Keratinocyte (primary cell): Measurements from ENCODE around the gene DPPA4. TPM values are rescaled to one million over a fixed set of nuclear protein-coding genes. Genes with fewer than 3 reads are reported as not detected.

ENCODE experiments used
- DNase-seq: peaks from one replicate; pipeline ENCODE4 v3.0.0-alpha.2; 2011; ENCODE audit warnings: low read depth, missing footprints, low spot score
- FAIRE-seq: peaks from 2 replicates; lab custom pipeline; 2011; peaks lifted over from hg19 to GRCh38; lab: Jason Lieb, UNC
- H2AFZ ChIP-seq: 2 replicates; pipeline ENCODE4 v1.6.0; 2012; ENCODE audit warnings: low read length, control low read depth, inconsistent platforms; ENCODE audit not compliant: control insufficient read depth
- H3K27ac ChIP-seq: 2 replicates; pipeline ENCODE4 v1.5.1; 2011; ENCODE audit warnings: low read length; ENCODE audit not compliant: control insufficient read depth, insufficient read depth
- H3K27me3 ChIP-seq: 3 replicates; pipeline ENCODE4 v1.6.0; 2011; ENCODE audit warnings: low read length; ENCODE audit not compliant: control insufficient read depth, insufficient read depth; ENCODE audit errors: extremely low read depth
- H3K36me3 ChIP-seq, 2 experiments: 2 replicates in 1 of 2; 3 replicates in 1 of 2; pipeline ENCODE4 v1.5.1; 2011; ENCODE audit warnings: low read length in 2 of 2, mild to moderate bottlenecking in 1 of 2; ENCODE audit not compliant: control insufficient read depth in 2 of 2, insufficient read depth in 2 of 2; ENCODE audit errors: extremely low read depth in 1 of 2
- H3K4me1 ChIP-seq: 3 replicates; pipeline ENCODE4 v1.5.1; 2011; ENCODE audit warnings: low read length; ENCODE audit not compliant: control insufficient read depth, insufficient read depth; ENCODE audit errors: extremely low read depth
- H3K4me2 ChIP-seq: 3 replicates; pipeline ENCODE4 v1.6.0; 2011; ENCODE audit warnings: low read depth, low read length; ENCODE audit not compliant: control insufficient read depth, insufficient read depth; ENCODE audit errors: extremely low read depth
- H3K4me3 ChIP-seq, 3 experiments: fragments of 200-600 bp in 1 of 3; sonication (generic) in 1 of 3; 2 replicates in 2 of 3; 3 replicates in 1 of 3; pipeline ENCODE4 v1.5.1; 2011 to 2016; ENCODE audit warnings: low read length in 3 of 3, mild to moderate bottlenecking in 3 of 3, control low read depth in 2 of 3, inconsistent platforms in 1 of 3, low read depth in 1 of 3, mixed read lengths in 1 of 3, mixed run types in 1 of 3, moderate library complexity in 1 of 3; ENCODE audit not compliant: control insufficient read depth in 2 of 3, insufficient read depth in 2 of 3; ENCODE audit errors: extremely low read depth in 1 of 3
- H3K79me2 ChIP-seq: 2 replicates; pipeline ENCODE4 v1.6.0; 2012; ENCODE audit warnings: low read length; ENCODE audit not compliant: control insufficient read depth, insufficient read depth
- H3K9ac ChIP-seq: 3 replicates; pipeline ENCODE4 v1.6.0; 2011; ENCODE audit warnings: low read length; ENCODE audit not compliant: control insufficient read depth, insufficient read depth; ENCODE audit errors: extremely low read depth
- H3K9me1 ChIP-seq: 3 replicates; pipeline ENCODE4 v1.6.0; 2011; ENCODE audit warnings: low read length; ENCODE audit not compliant: control insufficient read depth, insufficient read depth; ENCODE audit errors: extremely low read depth
- H3K9me3 ChIP-seq: 2 replicates; pipeline ENCODE4 v1.5.1; 2012; ENCODE audit warnings: low read depth, low read length; ENCODE audit not compliant: control insufficient read depth
- H4K20me1 ChIP-seq: 3 replicates; pipeline ENCODE4 v1.6.0; 2011; ENCODE audit warnings: low read length; ENCODE audit not compliant: control insufficient read depth, insufficient read depth; ENCODE audit errors: extremely low read depth
- EZH2 ChIP-seq: IDR thresholded peaks from one replicate; pipeline ENCODE4 v1.6.1; 2012; ENCODE audit warnings: inconsistent platforms, mild to moderate bottlenecking, low read length, moderate library complexity
- dilution Hi-C: fragments of 300-500 bp; cut with MboI; formaldehyde crosslinking; loops from one replicate; pipeline ENCODE4 v1.7.0; 2020; ENCODE audit warnings: low sequenced_read_pairs; ENCODE audit not compliant: extremely low pct_ligation_motif_present
- polyA plus RNA-seq, 5 experiments: library from polyadenylated mRNA; depleted of rRNA in 3 of 5; stranded (reverse) in 3 of 5; stranded (forward) in 1 of 5; unstranded in 1 of 5; fragments of >200 nt; gene quantifications; 1 replicate in 1 of 5; 2 replicates in 3 of 5; 3 replicates in 1 of 5; pipeline versions ENCODE4 v1.2.1 to v1.2.3, GENCODE V29; 2011 to 2012; ENCODE audit warnings: missing spikeins in 2 of 5, low read depth in 1 of 5, low replicate concordance in 1 of 5
- TF ChIP-seq, protein P1 (sequence below), 3 experiments: IDR thresholded peaks in 1 of 3; conservative IDR thresholded peaks in 1 of 3; optimal IDR thresholded peaks in 1 of 3; 2 replicates in 2 of 3; 3 replicates in 1 of 3; pipeline versions ENCODE3 to v1.5.1; 2011; ENCODE audit warnings: low read length in 3 of 3, mild to moderate bottlenecking in 3 of 3, moderate library complexity in 2 of 3, control low read depth in 1 of 3, inconsistent platforms in 1 of 3; ENCODE audit not compliant: insufficient read depth in 2 of 3; ENCODE audit errors: extremely low read depth in 1 of 3

The DPPA4 gene
- polyA plus RNA-seq, 1 donor (not counting 4 experiments of a cell fraction or from before 2014, with no cell fraction given) = not detected

DNA sequence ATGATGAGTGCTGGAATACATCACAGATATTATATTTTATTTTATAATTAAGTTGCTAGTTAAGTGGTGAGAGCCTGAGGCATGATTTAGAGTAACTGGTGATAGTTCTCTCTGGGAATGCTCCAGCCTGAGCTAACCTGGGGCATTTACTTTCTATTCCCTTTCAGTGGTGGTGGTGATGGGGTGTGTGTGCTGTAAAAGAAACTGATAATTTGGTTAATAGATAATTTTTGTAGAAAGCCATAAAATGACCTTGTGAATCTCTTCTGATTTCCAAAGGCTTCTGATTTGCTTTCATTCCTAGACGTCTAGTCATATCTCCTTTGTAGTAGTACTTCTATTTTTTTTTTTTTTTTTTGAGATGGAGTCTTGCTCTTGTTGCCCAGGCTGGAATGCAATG lies 46.8 kb upstream of the DPPA4 start:
- H3K9ac ChIP-seq = no peak overlapping the region
- TF ChIP-seq, protein P1, sequence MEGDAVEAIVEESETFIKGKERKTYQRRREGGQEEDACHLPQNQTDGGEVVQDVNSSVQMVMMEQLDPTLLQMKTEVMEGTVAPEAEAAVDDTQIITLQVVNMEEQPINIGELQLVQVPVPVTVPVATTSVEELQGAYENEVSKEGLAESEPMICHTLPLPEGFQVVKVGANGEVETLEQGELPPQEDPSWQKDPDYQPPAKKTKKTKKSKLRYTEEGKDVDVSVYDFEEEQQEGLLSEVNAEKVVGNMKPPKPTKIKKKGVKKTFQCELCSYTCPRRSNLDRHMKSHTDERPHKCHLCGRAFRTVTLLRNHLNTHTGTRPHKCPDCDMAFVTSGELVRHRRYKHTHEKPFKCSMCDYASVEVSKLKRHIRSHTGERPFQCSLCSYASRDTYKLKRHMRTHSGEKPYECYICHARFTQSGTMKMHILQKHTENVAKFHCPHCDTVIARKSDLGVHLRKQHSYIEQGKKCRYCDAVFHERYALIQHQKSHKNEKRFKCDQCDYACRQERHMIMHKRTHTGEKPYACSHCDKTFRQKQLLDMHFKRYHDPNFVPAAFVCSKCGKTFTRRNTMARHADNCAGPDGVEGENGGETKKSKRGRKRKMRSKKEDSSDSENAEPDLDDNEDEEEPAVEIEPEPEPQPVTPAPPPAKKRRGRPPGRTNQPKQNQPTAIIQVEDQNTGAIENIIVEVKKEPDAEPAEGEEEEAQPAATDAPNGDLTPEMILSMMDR (optimal IDR thresholded peaks at IDR 0.05 in 1 of 3, IDR thresholded peaks at IDR 0.05 in 1 of 3, conservative IDR thresholded peaks at IDR 0.05 in 1 of 3; ENCODE audit: extremely low read depth in 1 of 3, insufficient read depth in 2 of 3, low read length in 3 of 3) = no peak
- no peak for TF ChIP-seq EZH2
- H3K79me2 ChIP-seq = no peaks in the 10 kb centered on the region
- no peak overlapping the region for H3K27ac ChIP-seq
- no peaks in the 10 kb centered on the region for H3K9me1 ChIP-seq
- H4K20me1 ChIP-seq = no peaks in the 10 kb centered on the region
- no peak overlapping the region for H3K4me3 ChIP-seq
- DNase-seq (no peak), FAIRE-seq (no peak)
- no peak overlapping the region for H2AFZ ChIP-seq
- H3K27me3 ChIP-seq = no peaks in the 10 kb centered on the region
- H3K9me3 ChIP-seq = no peaks in the 10 kb centered on the region
- dilution Hi-C loops = no loop called here
- H3K36me3 ChIP-seq = no peaks in the 10 kb centered on the region
- no peaks in the 10 kb centered on the region for H3K4me1 ChIP-seq
- no peak overlapping the region for H3K4me2 ChIP-seq

GRCh38 chr3:109382588-109382987 lies 45.2 kb upstream of the DPPA4 start:
- FAIRE-seq = no peak
- Histone ChIP-seq H3K4me3 (no peak overlapping the region), H2AFZ (no peak overlapping the region), H3K27me3 (no peaks in the 10 kb centered on the region), H3K4me1 (no peaks in the 10 kb centered on the region), H3K4me2 (no peak overlapping the region), H3K9me3 (no peaks in the 10 kb centered on the region), H3K79me2 (no peaks in the 10 kb centered on the region), H4K20me1 (no peaks in the 10 kb centered on the region), H3K9me1 (no peaks in the 10 kb centered on the region), H3K36me3 (no peaks in the 10 kb centered on the region), H3K9ac (no peak overlapping the region), H3K27ac (no peak overlapping the region)
- dilution Hi-C loops = no loop called here
- no peak for TF ChIP-seq EZH2
- TF ChIP-seq, protein P1 (optimal IDR thresholded peaks at IDR 0.05 in 1 of 3, IDR thresholded peaks at IDR 0.05 in 1 of 3, conservative IDR thresholded peaks at IDR 0.05 in 1 of 3; ENCODE audit: extremely low read depth in 1 of 3, insufficient read depth in 2 of 3, low read length in 3 of 3) = no peak
- DNase-seq = no peak
